GM12873 (cell line): ENCODE measurements around the gene RASSF10.

ENCODE experiments used
- TF ChIP-seq, protein P1 (sequence below): IDR thresholded peaks from 2 replicates; pipeline ENCODE4 v1.5.1; 2012; ENCODE audit warnings: low read depth, mild to moderate bottlenecking, moderate library complexity, low read length, control low read depth; ENCODE audit not compliant: insufficient read depth; ENCODE audit errors: missing control alignments

The RASSF10 gene

DNA sequence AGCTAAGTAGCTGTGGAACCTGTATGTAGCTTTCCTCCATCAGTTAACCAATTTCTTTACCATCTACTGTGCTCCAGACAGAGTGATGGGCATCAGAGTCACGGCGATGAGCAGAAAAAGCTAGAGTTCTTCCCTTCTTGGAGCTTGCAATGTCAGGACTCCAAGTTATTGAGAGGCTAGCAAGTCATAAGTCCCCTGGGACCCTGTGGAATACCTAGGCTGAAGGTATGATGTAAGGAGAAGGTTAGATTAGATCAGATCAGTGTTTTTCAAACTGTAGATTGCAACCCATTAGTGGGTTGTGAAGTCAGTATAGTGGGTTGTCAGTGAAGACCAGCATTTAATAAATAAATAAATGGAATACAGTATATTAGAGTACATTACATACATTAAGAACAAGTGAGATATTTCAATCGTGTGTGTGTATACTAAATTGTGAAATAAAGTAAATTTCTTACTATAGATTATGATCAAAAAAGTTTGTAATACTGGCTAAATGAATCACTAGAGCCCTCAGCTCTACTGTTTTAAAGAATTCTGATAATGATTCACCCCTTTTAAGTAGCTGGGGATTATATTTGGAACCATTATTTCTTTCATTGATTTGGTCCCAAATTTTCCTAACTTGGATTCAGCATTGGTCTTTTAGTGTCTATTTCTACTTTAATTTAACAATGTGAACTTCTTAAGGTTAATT lies 52.3 kb downstream of the RASSF10 start:
- TF ChIP-seq, protein P1, sequence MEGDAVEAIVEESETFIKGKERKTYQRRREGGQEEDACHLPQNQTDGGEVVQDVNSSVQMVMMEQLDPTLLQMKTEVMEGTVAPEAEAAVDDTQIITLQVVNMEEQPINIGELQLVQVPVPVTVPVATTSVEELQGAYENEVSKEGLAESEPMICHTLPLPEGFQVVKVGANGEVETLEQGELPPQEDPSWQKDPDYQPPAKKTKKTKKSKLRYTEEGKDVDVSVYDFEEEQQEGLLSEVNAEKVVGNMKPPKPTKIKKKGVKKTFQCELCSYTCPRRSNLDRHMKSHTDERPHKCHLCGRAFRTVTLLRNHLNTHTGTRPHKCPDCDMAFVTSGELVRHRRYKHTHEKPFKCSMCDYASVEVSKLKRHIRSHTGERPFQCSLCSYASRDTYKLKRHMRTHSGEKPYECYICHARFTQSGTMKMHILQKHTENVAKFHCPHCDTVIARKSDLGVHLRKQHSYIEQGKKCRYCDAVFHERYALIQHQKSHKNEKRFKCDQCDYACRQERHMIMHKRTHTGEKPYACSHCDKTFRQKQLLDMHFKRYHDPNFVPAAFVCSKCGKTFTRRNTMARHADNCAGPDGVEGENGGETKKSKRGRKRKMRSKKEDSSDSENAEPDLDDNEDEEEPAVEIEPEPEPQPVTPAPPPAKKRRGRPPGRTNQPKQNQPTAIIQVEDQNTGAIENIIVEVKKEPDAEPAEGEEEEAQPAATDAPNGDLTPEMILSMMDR: no peak
